HG03432 (cell line): ENCODE results near the gene FAM222A.

Experiments
- ATAC-seq: cut with Tn5 transposase; IDR thresholded peaks from one replicate; pipeline ENCODE4 v1.9.1; 2021; ENCODE audit warnings: mild to moderate bottlenecking, moderate library complexity; ENCODE audit not compliant: unreplicated experiment

The FAM222A gene

GRCh38 chr12:109710747-109711595 is 2.7 kb upstream of the FAM222A start:
- ATAC-seq: no peak

DNA sequence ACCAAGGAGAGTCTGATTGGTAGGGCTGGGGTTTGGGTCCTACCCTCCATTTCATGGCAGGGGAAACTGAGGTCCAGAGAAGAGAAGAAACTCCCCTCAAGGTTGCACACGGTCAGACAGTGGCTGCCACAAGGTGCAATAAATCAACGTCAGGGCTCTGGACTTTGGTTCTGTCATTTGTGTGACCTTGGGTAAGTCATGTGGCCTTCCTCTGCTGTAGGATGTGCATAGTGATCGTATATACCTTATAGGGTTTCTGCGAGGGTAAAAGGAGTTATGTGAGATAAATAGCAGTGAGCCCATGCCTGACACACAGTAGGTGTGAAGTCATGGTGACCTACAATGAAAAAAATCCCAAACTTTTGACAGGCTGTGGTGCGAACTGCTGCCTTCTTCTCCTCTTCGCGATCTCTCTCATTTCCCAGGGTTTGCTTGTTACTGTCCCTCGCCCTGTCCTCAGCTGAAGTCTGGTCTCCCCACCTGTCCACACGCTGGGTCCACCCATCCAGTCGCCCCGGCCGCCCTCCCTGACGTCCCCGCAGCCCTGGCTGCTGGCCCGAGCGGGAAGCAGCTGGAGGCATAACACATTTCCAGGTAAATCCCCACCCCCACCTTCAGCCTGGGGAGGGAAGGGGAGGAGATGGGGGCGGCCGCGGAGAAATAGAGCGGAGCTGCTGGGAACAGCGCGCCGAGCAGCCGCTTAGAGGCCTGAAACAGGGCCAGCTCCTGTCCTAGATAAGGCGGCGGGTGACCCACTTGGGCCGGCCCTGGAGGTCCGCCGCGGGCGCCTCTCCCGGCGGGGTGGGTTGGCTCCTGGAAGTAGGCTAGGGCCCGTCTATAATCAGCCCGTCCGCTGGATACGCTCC is 1.8 kb upstream of the FAM222A start:
- no peak for ATAC-seq

GRCh38 chr12:109714141-109714912 is 702 bp downstream of the FAM222A start:
- ATAC-seq: peak; percentile 29

DNA sequence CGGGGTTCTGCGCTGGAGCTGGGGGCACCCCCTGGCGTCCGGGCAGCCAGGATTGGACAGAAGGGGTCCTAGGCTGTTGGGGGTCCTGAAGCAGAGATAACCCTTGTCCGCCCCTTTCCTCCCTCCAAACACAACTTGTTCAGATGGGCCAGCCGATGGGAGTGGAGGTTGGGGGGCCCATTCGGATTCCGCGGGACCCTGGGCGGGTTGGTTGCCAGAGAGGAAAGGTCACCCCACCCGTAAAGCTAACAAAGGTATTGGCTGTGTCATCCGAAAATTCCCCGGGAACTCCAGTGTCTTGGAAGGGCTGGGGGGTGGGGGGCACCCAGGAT is 1.3 kb downstream of the FAM222A start:
- ATAC-seq: no peak

DNA sequence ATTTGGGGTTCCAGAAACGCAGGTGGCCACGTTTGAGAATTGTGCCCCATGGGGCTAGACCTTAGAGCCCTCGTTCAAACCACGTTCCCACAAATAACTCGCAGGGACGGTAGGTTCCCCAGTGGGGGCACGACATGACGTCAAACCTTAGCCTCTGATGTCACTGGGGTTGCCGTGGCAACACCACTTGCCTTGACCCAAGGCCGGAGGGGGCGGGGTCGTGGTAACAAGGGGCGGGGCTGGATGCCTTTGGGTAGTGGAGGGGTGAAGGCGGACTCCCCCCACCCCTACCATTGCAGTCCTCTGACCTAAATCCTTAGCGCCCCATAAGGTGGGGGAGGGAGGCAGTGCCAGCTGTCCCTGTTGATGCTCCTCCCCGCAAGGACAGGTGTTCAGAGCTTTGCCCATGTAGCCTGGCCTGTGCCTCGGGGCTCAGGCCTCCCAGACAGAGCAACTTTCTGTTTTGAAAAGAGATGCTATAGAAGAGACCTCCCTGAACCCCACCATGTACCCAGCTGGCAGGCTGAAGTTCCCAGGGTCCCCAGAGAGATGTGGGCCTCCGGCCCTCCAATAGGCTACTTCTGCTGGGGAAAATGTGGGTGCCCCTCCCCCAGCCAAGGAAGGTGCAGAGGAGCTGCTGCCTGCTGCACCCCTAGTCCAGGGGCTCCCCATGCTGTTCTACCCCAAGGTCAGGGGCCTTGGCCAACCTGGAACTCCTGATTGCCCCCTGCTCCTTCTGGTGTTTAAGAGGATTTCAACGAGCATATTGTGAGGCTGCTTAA is 1.9 kb downstream of the FAM222A start:
- ATAC-seq: no peak

- no peak for ATAC-seq
Measured at GRCh38 chr12:109716092-109716479, 2.5 kb downstream of the FAM222A start.

DNA sequence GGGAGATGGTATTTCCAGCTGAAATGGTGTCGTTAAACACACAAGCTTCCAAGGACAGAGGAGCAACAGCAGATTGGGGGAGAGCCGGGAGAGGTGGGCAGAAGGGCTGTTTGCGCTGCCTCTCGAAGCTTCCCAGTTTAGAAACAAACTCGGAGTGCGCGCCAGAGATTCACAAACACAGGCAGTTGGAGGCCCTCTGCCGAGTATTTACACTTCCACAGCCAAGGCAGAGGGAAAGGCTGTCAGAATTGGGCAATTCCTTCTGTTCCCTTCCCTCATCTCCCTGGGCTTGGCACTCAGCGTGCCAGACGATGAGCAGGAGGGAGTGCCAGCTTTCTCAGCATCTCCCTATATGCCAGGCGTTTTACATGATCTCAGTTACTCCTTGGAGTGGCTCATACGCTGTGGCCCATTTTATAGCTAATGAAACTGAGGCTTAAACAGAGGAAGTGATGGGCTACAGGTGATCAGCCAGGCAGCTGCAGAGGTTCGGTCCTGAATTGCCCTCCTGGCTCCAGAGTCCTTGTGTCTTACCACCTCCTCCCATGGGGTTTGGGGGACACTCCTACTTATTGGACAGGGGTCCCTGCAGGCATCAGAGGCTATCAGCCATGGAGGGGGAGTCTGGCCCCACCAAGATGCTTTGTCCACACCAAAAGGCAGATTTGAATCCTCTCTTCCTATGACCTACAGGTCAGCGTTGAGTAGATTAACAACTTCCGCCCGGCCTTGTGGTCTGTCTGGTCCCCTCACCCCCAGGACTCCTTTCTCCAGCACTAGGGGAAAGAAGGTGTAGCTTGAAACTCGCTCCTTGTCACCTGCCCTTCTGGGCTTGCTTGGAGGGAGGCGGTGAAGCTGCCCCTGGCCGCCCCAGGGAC is 3.1 kb downstream of the FAM222A start:
- no peak for ATAC-seq

DNA sequence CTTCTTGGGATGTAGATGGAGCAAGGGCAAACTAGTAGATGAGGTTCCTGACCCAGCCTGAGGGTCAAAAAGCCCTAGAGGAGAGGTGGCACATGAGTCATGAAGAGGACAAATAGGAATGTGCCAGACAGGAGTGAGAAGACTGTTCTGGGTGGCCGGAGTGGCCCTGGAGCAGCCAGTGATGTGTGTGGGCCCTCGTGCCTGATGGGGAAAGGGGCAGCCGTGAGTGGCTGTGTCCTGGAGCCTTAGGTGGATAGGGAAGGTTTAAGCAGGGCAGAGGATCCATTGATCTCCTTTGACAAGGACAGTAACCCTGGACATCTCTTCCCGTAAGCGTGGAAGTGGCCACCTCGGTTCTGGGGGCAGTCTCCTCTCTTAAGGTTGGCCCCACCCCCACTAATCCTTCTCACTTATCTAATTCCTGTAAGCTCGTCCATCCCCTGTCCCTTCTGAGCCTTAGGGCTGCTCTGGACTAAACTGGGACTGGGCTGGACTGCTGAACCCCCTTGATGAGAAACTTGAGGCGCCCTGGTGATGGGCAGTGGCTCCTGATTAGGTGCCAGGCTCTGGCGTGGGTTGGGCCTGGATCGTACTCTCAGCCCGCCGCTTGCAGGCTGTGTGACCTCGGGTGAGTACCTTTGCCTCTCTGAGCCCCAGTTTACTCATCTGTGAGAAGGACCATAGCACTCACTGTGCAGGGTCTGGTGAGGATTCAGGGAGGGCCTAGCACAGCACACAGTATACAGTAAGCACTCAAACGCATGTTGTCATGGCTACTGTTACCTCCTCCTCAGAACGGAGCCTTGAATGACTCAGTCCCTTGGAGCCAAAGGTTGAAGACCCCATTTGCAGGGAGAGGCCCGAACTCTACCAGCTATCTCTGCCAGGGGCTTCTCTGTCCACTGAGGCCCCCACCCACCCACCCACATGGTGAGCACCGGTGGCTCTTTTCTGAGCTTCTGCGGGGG is 4.0 kb downstream of the FAM222A start:
- no peak for ATAC-seq

DNA sequence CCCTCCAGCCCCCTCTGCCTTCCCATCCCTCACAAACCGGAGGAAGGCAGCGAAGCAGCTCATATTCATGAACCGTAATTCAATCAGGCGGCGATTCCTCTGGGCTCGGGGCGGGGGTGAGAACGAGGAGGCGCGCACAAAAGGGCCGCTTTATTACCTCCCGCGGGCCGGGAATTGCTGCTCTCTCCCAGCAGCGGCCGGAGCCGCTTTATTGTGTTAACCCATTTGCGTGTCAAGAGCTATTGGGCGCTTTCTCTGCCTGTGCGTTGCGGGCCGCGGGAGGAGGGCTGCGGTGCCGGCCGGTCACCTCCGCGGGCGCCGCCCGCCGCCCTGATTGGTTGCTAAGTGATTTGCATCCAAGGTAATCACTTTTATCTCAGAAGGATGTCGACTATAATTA is 4.8 kb downstream of the FAM222A start:
- ATAC-seq: no peak

DNA sequence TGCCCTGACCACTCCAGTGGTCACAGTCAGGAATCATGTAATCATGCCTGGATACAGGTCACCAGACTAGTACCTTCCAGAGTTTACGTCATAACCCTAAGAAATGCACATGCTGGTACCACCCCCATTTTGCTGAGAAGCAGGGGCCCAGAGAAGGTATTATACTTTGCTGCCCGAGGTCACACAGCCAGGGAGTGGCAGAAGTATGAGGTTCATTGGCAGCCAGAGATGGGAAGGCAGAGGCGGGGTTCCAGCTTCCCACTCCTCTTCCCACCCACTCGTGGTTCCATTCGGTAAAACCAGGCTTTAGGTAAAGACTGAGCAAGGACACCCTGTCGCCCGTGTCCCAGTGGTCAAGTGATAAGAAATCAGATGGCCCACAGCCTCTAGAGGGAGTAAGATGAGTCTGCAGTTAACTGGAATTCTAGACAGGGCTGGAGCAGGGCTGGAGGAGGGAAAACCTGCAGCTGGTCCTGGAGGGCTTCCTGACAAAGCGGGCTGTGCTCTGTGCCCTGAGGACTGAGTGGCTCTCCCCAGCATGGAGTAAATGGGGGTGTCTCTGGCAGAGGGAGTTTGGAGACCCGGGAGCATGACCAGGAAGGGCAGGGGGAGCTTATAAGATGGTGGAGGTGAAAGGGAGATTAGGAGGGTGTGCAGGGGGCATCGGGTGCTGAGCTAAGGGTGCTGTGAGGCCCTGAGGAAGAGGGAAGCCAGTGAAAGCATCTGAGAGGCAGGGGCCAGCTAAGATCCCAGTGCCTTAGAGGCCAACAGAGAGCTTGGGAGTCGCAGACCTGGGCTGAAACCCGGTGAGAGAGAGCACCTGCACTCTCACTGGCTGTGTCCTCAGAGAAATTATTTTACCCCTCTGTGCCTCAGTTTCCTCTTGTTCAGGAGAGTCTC is 5.7 kb downstream of the FAM222A start:
- ATAC-seq: no peak

DNA sequence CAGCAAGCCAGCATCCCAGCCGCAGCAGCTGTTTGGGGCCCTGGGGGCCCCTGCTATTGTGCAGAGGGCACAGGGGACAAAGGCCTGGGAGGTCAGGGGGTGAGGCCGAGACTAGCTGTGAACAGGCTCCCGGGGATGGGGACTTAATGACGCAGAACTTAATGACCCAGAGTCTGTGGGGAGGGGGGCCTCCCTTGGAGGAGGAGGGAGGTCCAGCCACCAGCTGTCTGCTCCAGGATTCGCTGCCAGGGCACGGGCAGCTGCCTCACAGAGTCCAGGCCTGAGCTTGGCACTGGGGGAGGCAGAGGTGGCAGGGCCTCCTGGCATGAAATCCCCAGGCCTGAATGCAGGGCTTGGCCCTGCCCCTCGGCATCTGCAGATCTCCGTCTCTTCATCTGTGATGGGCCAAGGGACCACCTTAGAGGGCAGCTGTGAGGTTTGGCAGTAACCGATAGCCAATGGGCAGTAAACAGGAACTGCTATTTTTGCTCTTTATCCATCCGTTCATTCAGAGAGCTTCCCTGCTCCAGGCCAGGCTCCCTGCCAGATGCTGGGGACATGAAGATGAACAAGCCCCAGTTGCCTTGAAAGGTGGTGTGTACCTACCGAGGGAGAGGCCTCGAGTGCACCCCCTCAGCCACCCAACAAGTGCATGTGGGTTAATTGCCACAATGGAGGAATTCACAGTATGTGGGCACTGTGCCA is 6.7 kb downstream of the FAM222A start:
- no peak for ATAC-seq

- ATAC-seq: no peak
Measured at GRCh38 chr12:109720857-109721189, 7.2 kb downstream of the FAM222A start.

GRCh38 chr12:109721276-109721675 is 7.7 kb downstream of the FAM222A start:
- ATAC-seq: no peak

- no peak for ATAC-seq
Measured at GRCh38 chr12:109722022-109722720, 8.5 kb downstream of the FAM222A start.

- ATAC-seq: no peak
Measured at GRCh38 chr12:109722721-109723094, 9.1 kb downstream of the FAM222A start.

DNA sequence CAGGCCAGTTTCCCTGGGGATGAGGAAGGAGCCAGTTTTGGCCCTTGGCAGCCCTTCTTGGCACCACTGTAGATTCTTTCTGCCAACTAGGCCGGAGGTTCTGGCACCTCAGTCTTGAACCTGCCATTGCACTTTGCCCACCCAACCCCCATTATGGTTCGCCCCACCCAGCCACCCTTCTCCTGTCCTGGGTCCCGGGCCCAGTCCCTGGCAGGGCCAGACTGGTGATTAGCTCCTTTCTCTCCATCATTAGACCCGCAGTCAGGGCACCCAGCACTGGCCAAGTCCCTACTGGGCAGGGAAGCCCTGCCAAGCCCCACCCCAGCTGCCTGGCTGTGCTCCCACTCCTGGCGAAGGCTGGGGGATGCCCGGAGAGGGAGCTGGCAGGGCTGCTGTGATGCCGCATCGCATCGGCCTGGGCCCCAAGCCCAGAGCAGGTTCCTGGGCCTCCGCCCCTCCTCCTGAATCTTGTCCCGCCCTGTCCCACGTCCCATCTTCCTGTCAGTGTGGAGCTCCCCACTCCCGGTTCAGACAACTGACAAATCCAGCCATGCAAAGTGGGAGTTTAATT is 9.8 kb downstream of the FAM222A start:
- no peak for ATAC-seq
